ENCODE results near the gene TERC.

DNA sequence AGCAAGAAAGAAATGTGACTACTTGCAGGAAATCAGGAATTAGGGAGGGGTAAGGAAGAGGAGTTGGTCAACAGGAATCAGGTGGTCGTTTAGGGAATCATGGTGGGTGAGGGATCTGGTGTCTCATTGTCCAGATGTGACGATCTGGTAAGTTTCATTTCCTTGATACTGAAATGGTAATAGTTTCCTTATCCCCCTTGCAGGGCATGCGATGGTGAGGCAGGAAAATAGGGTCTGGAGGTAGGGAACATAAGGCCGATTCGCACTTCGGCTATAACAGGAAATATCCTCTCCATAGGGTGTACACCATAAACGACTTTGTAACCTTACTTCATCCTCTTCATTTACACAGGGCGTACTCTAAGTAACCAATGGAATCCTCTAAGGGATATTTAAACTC is 48.4 kb upstream of the TERC start:
- TF ChIP-seq, protein P1, sequence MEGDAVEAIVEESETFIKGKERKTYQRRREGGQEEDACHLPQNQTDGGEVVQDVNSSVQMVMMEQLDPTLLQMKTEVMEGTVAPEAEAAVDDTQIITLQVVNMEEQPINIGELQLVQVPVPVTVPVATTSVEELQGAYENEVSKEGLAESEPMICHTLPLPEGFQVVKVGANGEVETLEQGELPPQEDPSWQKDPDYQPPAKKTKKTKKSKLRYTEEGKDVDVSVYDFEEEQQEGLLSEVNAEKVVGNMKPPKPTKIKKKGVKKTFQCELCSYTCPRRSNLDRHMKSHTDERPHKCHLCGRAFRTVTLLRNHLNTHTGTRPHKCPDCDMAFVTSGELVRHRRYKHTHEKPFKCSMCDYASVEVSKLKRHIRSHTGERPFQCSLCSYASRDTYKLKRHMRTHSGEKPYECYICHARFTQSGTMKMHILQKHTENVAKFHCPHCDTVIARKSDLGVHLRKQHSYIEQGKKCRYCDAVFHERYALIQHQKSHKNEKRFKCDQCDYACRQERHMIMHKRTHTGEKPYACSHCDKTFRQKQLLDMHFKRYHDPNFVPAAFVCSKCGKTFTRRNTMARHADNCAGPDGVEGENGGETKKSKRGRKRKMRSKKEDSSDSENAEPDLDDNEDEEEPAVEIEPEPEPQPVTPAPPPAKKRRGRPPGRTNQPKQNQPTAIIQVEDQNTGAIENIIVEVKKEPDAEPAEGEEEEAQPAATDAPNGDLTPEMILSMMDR (IDR thresholded peaks at IDR 0.05; ENCODE audit: low read length), result no peak
- TF ChIP-seq EZH2 (IDR thresholded peaks at IDR 0.05; ENCODE audit: borderline replicate concordance, low read length), result no peak

All from OCI-LY1 (cell line).